ENCODE results near the gene MRGPRD.
"Not testable (repeated sequence)": the region's sequence is repeated elsewhere in the genome, so short reads cannot be mapped to it uniquely, and the experiment has no call there.

The MRGPRD gene

GRCh38 chr11:68993546-68993945, 12.8 kb upstream of the MRGPRD start:
- no peak for DNase-seq (ENCODE audit: low read depth)

- no peak for DNase-seq (ENCODE audit: low read depth)
These were observed 12.0 kb upstream of the MRGPRD start for GRCh38 chr11:68992743-68993255.

- DNase-seq (ENCODE audit: low read depth) = no peak
These were observed 10.4 kb upstream of the MRGPRD start for GRCh38 chr11:68990995-68991780.

- no peak for DNase-seq (ENCODE audit: low read depth)
These were observed 9.3 kb upstream of the MRGPRD start for GRCh38 chr11:68989936-68990606.

GRCh38 chr11:68988491-68988890, 7.7 kb upstream of the MRGPRD start:
- DNase-seq (ENCODE audit: low read depth) = no peak

- no peak for DNase-seq (ENCODE audit: low read depth)
These were observed 6.4 kb upstream of the MRGPRD start for GRCh38 chr11:68987211-68987610.

- DNase-seq (ENCODE audit: low read depth) = no peak
These were observed 3.0 kb upstream of the MRGPRD start for GRCh38 chr11:68983801-68984200.

GRCh38 chr11:68982134-68982533, 1.3 kb upstream of the MRGPRD start:
- no peak for DNase-seq (ENCODE audit: low read depth)

GRCh38 chr11:68979931-68980775, 633 bp downstream of the MRGPRD start:
- DNase-seq (ENCODE audit: low read depth) = no peak

- DNase-seq (ENCODE audit: low read depth) = no peak
These were observed 1.7 kb downstream of the MRGPRD start for GRCh38 chr11:68978931-68979594.

- DNase-seq (ENCODE audit: low read depth) = no peak
These were observed 2.2 kb downstream of the MRGPRD start for GRCh38 chr11:68978626-68978930.

- no peak for DNase-seq (ENCODE audit: low read depth)
These were observed 2.8 kb downstream of the MRGPRD start for GRCh38 chr11:68977781-68978625.

- DNase-seq (ENCODE audit: low read depth) = no peak
These were observed 4.2 kb downstream of the MRGPRD start for GRCh38 chr11:68976563-68976962.

GRCh38 chr11:68976095-68976494, 4.7 kb downstream of the MRGPRD start:
- no peak for DNase-seq (ENCODE audit: low read depth)

- DNase-seq (ENCODE audit: low read depth) = no peak
These were observed 6.2 kb downstream of the MRGPRD start for GRCh38 chr11:68974421-68975194.

- not testable (repeated sequence) for DNase-seq (ENCODE audit: low read depth)
These were observed 7.1 kb downstream of the MRGPRD start for GRCh38 chr11:68973706-68974105.

GRCh38 chr11:68973219-68973618, 7.6 kb downstream of the MRGPRD start:
- no peak for DNase-seq (ENCODE audit: low read depth)

GRCh38 chr11:68970921-68971636, 9.7 kb downstream of the MRGPRD start:
- no peak for DNase-seq (ENCODE audit: low read depth)

- no peak for DNase-seq (ENCODE audit: low read depth)
These were observed 11.4 kb downstream of the MRGPRD start for GRCh38 chr11:68969386-68969785.

All from HS-5 (cell line).